ENCODE measurements around the gene SNRNP25. TPM values are rescaled to one million over a fixed set of nuclear protein-coding genes. Genes with fewer than 3 reads are reported as not detected.
"Not testable (repeated sequence)": the region's sequence is repeated elsewhere in the genome, so short reads cannot be mapped to it uniquely, and the experiment has no call there.

The SNRNP25 gene
- total and polyA plus RNA-seq, 2 donors from 2014 or later, result 14.7 to 60.3 TPM

DNA sequence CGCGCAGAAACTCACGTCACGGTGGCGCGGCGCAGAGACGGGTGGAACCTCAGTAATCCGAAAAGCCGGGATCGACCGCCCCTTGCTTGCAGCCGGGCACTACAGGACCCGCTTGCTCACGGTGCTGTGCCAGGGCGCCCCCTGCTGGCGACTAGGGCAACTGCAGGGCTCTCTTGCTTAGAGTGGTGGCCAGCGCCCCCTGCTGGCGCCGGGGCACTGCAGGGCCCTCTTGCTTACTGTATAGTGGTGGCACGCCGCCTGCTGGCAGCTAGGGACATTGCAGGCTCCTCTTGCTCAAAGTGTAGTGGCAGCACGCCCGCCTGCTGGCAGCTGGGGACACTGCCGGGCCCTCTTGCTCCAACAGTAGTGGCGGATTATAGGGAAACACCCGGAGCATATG lies 42.9 kb upstream of the SNRNP25 start:
- H3K27ac ChIP-seq (ENCODE audit: low read depth in 2 of 2, low read length in 2 of 2); H3K27me3 ChIP-seq (ENCODE audit: control insufficient read depth, insufficient read depth, low read length); H3K4me1 ChIP-seq (ENCODE audit: control insufficient read depth in 2 of 3, insufficient read depth in 2 of 3, low read depth in 1 of 3, low read length in 3 of 3); FAIRE-seq; H3K9me3 ChIP-seq (ENCODE audit: control insufficient read depth in 2 of 3, insufficient read depth in 1 of 3, low read length in 3 of 3); H3K9ac ChIP-seq (ENCODE audit: low read length in 3 of 3); H3K4me3 ChIP-seq (ENCODE audit: low read length in 3 of 3); intact Hi-C loops (cut with DNase I); H3K36me3 ChIP-seq (ENCODE audit: control insufficient read depth in 2 of 3, insufficient read depth in 3 of 3, low read length in 3 of 3): not testable (repeated sequence)
- peak in 1 of 5 donors; percentile 96 for DNase-seq
- TF ChIP-seq, protein P1, sequence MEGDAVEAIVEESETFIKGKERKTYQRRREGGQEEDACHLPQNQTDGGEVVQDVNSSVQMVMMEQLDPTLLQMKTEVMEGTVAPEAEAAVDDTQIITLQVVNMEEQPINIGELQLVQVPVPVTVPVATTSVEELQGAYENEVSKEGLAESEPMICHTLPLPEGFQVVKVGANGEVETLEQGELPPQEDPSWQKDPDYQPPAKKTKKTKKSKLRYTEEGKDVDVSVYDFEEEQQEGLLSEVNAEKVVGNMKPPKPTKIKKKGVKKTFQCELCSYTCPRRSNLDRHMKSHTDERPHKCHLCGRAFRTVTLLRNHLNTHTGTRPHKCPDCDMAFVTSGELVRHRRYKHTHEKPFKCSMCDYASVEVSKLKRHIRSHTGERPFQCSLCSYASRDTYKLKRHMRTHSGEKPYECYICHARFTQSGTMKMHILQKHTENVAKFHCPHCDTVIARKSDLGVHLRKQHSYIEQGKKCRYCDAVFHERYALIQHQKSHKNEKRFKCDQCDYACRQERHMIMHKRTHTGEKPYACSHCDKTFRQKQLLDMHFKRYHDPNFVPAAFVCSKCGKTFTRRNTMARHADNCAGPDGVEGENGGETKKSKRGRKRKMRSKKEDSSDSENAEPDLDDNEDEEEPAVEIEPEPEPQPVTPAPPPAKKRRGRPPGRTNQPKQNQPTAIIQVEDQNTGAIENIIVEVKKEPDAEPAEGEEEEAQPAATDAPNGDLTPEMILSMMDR (IDR thresholded peaks at IDR 0.05; ENCODE audit: borderline replicate concordance, extremely low read depth, insufficient read depth), result peak; percentile 54

DNA sequence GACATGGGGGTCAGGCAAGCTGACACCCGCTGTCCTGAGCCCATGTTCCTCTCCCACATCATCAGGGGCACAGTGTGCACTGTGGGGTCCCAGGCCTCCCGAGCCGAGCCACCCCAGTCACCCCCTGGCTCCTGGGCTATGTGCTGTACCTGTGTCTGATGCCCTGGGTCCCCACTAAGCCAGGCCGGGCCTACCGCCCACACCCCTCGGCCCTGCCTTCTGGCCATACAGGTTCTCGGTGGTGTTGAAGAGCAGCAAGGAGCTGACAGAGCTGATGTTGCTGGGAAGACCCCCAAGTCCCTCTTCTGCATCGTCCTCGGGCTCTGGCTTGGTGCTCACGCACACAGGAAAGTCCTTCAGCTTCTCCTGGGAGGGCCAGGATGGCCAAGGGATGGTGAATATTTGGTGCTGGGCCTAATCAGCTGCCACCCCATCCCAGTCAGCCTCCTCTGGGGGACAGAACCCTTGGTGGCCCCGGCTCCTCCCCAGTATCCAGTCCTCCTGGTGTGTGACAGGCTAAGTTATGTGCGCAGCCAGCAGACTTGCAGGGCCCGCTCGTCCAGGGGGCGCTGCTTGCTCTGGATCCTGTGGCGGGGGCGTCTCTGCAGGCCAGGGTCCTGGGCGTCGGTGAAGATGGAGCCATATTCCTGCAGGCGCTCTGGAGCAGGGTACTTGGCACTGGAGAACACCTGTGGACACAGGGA lies 36.4 kb upstream of the SNRNP25 start:
- H3K4me3 ChIP-seq (ENCODE audit: low read length in 3 of 3); DNase-seq; H3K9me3 ChIP-seq (ENCODE audit: control insufficient read depth in 2 of 3, insufficient read depth in 1 of 3, low read length in 3 of 3); H3K36me3 ChIP-seq (ENCODE audit: control insufficient read depth in 2 of 3, insufficient read depth in 3 of 3, low read length in 3 of 3); H3K4me1 ChIP-seq (ENCODE audit: control insufficient read depth in 2 of 3, insufficient read depth in 2 of 3, low read depth in 1 of 3, low read length in 3 of 3); H3K27me3 ChIP-seq (ENCODE audit: control insufficient read depth, insufficient read depth, low read length); intact Hi-C loops (cut with DNase I); H3K9ac ChIP-seq (ENCODE audit: low read length in 3 of 3); FAIRE-seq; H3K27ac ChIP-seq (ENCODE audit: low read depth in 2 of 2, low read length in 2 of 2): not testable (repeated sequence)

DNA sequence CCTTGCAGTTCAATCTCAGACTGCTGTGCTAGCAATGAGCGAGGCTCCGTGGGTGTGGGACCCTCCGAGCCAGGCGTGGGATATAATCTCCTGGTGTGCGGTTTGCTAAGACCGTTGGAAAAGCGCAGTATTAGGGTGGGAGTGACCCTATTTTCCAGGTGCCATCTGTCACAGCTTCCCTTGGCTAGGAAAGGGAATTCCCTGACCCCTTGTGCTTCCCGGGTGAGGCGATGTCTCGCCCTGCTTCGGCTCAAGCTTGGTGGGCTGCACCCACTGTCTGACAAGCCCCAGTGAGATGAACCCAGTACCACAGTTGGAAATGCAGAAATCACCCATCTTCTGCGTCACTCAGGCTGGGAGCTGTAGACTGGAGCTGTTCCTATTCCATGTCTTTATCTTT lies 32.7 kb upstream of the SNRNP25 start:
- DNase-seq; intact Hi-C loops (cut with DNase I); H3K27me3 ChIP-seq (ENCODE audit: control insufficient read depth, insufficient read depth, low read length); FAIRE-seq; H3K4me1 ChIP-seq (ENCODE audit: control insufficient read depth in 2 of 3, insufficient read depth in 2 of 3, low read depth in 1 of 3, low read length in 3 of 3); H3K27ac ChIP-seq (ENCODE audit: low read depth in 2 of 2, low read length in 2 of 2); H3K4me3 ChIP-seq (ENCODE audit: low read length in 3 of 3); H3K36me3 ChIP-seq (ENCODE audit: control insufficient read depth in 2 of 3, insufficient read depth in 3 of 3, low read length in 3 of 3); H3K9ac ChIP-seq (ENCODE audit: low read length in 3 of 3); H3K9me3 ChIP-seq (ENCODE audit: control insufficient read depth in 2 of 3, insufficient read depth in 1 of 3, low read length in 3 of 3): not testable (repeated sequence)

DNA sequence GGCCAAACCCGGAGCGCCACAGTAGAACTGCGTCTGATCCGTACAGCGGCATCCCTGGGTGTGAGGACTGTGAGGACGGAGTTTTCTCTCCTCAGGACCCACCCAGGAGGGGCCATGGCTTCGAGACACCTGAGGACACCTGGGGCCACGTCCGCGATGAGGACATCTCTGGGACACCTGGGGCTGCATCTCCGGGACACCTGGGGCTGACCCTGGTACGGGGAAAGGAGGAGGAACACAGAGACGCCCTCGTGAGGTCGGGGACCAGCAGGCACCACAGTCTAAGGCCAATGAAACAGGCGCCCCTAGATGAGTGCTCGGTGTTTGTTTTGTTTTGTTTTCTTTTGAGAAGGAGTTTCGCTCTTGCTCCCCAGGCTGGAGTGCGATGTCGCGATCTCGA lies 29.5 kb upstream of the SNRNP25 start:
- H3K27me3 ChIP-seq (ENCODE audit: control insufficient read depth, insufficient read depth, low read length); H3K4me3 ChIP-seq (ENCODE audit: low read length in 3 of 3); intact Hi-C loops (cut with DNase I); H3K4me1 ChIP-seq (ENCODE audit: control insufficient read depth in 2 of 3, insufficient read depth in 2 of 3, low read depth in 1 of 3, low read length in 3 of 3); H3K9me3 ChIP-seq (ENCODE audit: control insufficient read depth in 2 of 3, insufficient read depth in 1 of 3, low read length in 3 of 3); FAIRE-seq; DNase-seq; H3K36me3 ChIP-seq (ENCODE audit: control insufficient read depth in 2 of 3, insufficient read depth in 3 of 3, low read length in 3 of 3); H3K9ac ChIP-seq (ENCODE audit: low read length in 3 of 3); H3K27ac ChIP-seq (ENCODE audit: low read depth in 2 of 2, low read length in 2 of 2): not testable (repeated sequence)

DNA sequence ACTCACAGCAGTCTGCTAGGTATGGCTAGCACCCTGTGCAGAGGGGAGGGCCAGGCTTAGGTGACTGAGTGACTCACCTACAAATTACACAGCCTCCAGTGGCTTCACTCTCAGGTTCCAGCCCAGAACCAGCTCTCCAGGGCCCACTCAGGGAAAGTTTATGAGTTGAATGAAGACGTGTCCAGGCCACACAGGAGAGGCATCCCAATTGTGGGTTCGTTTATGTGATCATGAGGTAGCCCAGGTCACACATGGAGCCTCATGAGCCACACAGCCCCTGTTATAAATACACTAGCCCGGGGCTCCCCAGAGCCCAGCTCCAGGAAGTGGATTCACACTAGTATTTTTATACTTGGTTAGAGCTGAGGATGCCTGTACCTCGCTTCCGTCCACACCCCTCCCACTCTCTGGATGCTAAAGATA lies 27.7 kb upstream of the SNRNP25 start:
- H3K9ac ChIP-seq (ENCODE audit: low read length in 3 of 3); intact Hi-C loops (cut with DNase I); FAIRE-seq; H3K27me3 ChIP-seq (ENCODE audit: control insufficient read depth, insufficient read depth, low read length); H3K27ac ChIP-seq (ENCODE audit: low read depth in 2 of 2, low read length in 2 of 2); H3K36me3 ChIP-seq (ENCODE audit: control insufficient read depth in 2 of 3, insufficient read depth in 3 of 3, low read length in 3 of 3); DNase-seq; H3K4me1 ChIP-seq (ENCODE audit: control insufficient read depth in 2 of 3, insufficient read depth in 2 of 3, low read depth in 1 of 3, low read length in 3 of 3); H3K4me3 ChIP-seq (ENCODE audit: low read length in 3 of 3); H3K9me3 ChIP-seq (ENCODE audit: control insufficient read depth in 2 of 3, insufficient read depth in 1 of 3, low read length in 3 of 3): not testable (repeated sequence)

DNA sequence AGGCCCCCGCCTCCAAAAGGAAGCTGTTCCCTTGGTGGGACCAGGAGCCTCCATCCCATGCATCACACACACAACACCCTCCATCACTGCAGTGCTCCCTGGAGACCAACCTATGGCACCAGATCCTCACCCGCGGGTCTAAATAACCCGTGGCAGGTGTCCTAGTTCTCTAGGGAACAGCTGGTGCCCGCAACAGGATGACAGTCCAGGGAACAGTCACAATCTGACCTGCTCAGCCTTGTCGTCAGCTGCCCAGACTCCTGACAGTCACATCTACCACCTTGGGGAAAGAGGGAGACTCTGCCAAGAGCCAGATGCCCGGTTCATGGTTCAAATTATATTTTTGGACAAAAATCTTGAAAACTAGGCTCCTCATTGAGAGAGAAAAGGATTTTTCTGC lies 23.0 kb upstream of the SNRNP25 start:
- H3K27me3 ChIP-seq (ENCODE audit: control insufficient read depth, insufficient read depth, low read length); DNase-seq; FAIRE-seq; H3K4me1 ChIP-seq (ENCODE audit: control insufficient read depth in 2 of 3, insufficient read depth in 2 of 3, low read depth in 1 of 3, low read length in 3 of 3); H3K36me3 ChIP-seq (ENCODE audit: control insufficient read depth in 2 of 3, insufficient read depth in 3 of 3, low read length in 3 of 3); H3K27ac ChIP-seq (ENCODE audit: low read depth in 2 of 2, low read length in 2 of 2); H3K4me3 ChIP-seq (ENCODE audit: low read length in 3 of 3); H3K9me3 ChIP-seq (ENCODE audit: control insufficient read depth in 2 of 3, insufficient read depth in 1 of 3, low read length in 3 of 3); H3K9ac ChIP-seq (ENCODE audit: low read length in 3 of 3); intact Hi-C loops (cut with DNase I): not testable (repeated sequence)

DNA sequence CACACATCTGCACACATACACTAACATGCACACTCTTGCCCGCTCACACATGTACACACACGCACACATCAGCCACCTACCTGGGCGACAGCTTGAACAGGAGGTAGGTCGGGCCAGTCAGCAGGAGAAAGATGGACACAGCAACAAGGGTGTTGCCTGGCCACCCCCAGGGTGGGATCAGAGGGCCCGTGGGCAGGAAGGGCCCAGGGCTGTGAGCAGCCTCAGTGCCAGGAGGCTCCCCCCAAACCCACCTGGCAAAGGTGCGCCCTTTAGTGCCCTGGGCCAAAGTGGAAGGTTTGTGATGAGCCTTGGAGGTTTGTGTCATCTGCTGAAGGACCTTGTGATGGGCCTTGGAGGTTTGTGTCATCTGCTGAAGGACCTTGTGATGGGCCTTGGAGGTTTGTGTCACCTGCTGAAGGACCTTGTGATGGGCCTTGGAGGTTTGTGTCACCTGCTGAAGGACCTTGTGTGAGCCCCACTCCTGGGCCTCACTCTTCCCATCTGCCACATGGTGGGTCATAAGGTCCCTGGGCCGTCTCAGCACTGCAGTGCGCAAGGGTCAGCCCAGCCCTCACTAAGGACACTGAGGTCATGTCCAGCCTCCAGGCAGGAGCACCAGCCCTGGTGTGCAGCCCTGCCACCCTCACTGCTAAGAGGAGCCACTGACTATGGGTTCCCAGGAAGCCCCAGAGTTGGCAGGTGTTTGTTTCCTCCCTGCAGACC lies 20.3 kb upstream of the SNRNP25 start:
- H3K4me1 ChIP-seq (ENCODE audit: control insufficient read depth in 2 of 3, insufficient read depth in 2 of 3, low read depth in 1 of 3, low read length in 3 of 3); H3K27ac ChIP-seq (ENCODE audit: low read depth in 2 of 2, low read length in 2 of 2); H3K36me3 ChIP-seq (ENCODE audit: control insufficient read depth in 2 of 3, insufficient read depth in 3 of 3, low read length in 3 of 3); DNase-seq; H3K4me3 ChIP-seq (ENCODE audit: low read length in 3 of 3); intact Hi-C loops (cut with DNase I); H3K27me3 ChIP-seq (ENCODE audit: control insufficient read depth, insufficient read depth, low read length); H3K9me3 ChIP-seq (ENCODE audit: control insufficient read depth in 2 of 3, insufficient read depth in 1 of 3, low read length in 3 of 3); H3K9ac ChIP-seq (ENCODE audit: low read length in 3 of 3); FAIRE-seq: not testable (repeated sequence)
